ENCODE data around the gene SRR.

DNA sequence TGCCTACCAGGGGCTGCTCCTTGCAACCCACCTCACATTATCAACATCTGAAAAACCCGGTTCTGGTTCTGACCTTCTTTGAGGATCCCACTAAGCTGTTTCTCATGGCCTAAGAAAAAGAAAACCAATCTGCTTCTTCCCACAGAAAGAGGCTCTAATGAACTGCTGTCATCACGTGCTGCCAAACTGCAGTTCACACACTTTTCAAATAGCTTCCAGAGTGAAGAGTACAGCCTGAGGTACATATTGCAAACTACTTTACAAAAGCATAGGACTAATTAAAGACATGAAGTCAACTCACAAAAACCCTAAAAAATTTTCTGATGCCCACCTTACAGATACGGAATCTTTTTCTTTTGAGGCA, 36.9 kb upstream of the SRR start:
- TF ChIP-seq, protein P1, sequence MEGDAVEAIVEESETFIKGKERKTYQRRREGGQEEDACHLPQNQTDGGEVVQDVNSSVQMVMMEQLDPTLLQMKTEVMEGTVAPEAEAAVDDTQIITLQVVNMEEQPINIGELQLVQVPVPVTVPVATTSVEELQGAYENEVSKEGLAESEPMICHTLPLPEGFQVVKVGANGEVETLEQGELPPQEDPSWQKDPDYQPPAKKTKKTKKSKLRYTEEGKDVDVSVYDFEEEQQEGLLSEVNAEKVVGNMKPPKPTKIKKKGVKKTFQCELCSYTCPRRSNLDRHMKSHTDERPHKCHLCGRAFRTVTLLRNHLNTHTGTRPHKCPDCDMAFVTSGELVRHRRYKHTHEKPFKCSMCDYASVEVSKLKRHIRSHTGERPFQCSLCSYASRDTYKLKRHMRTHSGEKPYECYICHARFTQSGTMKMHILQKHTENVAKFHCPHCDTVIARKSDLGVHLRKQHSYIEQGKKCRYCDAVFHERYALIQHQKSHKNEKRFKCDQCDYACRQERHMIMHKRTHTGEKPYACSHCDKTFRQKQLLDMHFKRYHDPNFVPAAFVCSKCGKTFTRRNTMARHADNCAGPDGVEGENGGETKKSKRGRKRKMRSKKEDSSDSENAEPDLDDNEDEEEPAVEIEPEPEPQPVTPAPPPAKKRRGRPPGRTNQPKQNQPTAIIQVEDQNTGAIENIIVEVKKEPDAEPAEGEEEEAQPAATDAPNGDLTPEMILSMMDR (IDR thresholded peaks at IDR 0.05), result no peak
- TF ChIP-seq POLR2A (IDR thresholded peaks at IDR 0.05), result no peak

Data from Peyer's patch (tissue), 4 donors.